GM18951 (cell line): ENCODE results near the gene CALHM1.

Experiments used
- POLR2A ChIP-seq: IDR thresholded peaks from 4 replicates; pipeline ENCODE4 v1.6.1; 2011; ENCODE audit warnings: mild to moderate bottlenecking; ENCODE audit not compliant: insufficient read length, insufficient read depth; ENCODE audit errors: extremely low read depth
- in situ Hi-C: fragments of 300-500 bp; cut with MboI; formaldehyde crosslinking; loops from one replicate; pipeline ENCODE4 v1.12.0; 2022; ENCODE audit warnings: low sequenced_read_pairs, mixed read lengths, inconsistent platforms; ENCODE audit not compliant: unreplicated experiment

CALHM1 gene

GRCh38 chr10:103457896-103458583, 660 bp downstream of the CALHM1 start:
- in situ Hi-C loops: no loop called here
- no peak for TF ChIP-seq POLR2A

GRCh38 chr10:103457176-103457712, 1.5 kb downstream of the CALHM1 start:
- TF ChIP-seq POLR2A: no peak
- in situ Hi-C loops: no loop called here

GRCh38 chr10:103456074-103456660, 2.5 kb downstream of the CALHM1 start:
- in situ Hi-C loops: no loop called here
- no peak for TF ChIP-seq POLR2A

GRCh38 chr10:103455235-103455634, 3.5 kb downstream of the CALHM1 start:
- TF ChIP-seq POLR2A: no peak
- in situ Hi-C loops: no loop called here

GRCh38 chr10:103454026-103454425, 4.7 kb downstream of the CALHM1 start:
- in situ Hi-C loops: no loop called here
- TF ChIP-seq POLR2A: no peak

- in situ Hi-C loops: no loop called here
- TF ChIP-seq POLR2A: no peak
These were observed 6.0 kb downstream of the CALHM1 start for GRCh38 chr10:103452506-103453230.

GRCh38 chr10:103451831-103452505, 6.7 kb downstream of the CALHM1 start, which contains the start of gene CALHM2:
Gene CALHM2, minus strand, starts transcription at chr10:103452370. Its CDS starts 2,429 bp downstream, at chr10:103449941.
- in situ Hi-C loops: no loop called here
- peak; percentile 62 for TF ChIP-seq POLR2A

GRCh38 chr10:103451091-103451813, 7.4 kb downstream of the CALHM1 start:
- peak; percentile 42 for TF ChIP-seq POLR2A
- in situ Hi-C loops: no loop called here

GRCh38 chr10:103450201-103450695, 8.5 kb downstream of the CALHM1 start:
- no peak for TF ChIP-seq POLR2A
- in situ Hi-C loops: no loop called here

GRCh38 chr10:103449208-103450144, 9.2 kb downstream of the CALHM1 start:
- in situ Hi-C loops: no loop called here

GRCh38 chr10:103448746-103449145, 10.0 kb downstream of the CALHM1 start:
- no peak for TF ChIP-seq POLR2A
- in situ Hi-C loops: no loop called here

More at GRCh38 chr10:103449208-103450144, 9.2 kb downstream of the CALHM1 start:
- TF ChIP-seq POLR2A: no peak

GRCh38 chr10:103447187-103447586, 11.5 kb downstream of the CALHM1 start:
- TF ChIP-seq POLR2A: no peak
- in situ Hi-C loops: no loop called here
